Measurements from ENCODE around the gene ADAMTS17. TPM values are rescaled to one million over a fixed set of nuclear protein-coding genes. Genes with fewer than 3 reads are reported as not detected.
"Not testable (repeated sequence)": the region's sequence is repeated elsewhere in the genome, so short reads cannot be mapped to it uniquely, and the experiment has no call there.

ADAMTS17 gene
- total RNA-seq, 1 donor from 2014 or later, result 2.3 TPM

GRCh38 chr15:100345438-100345837, 3.7 kb upstream of the ADAMTS17 start:
- TF ChIP-seq, protein P1, sequence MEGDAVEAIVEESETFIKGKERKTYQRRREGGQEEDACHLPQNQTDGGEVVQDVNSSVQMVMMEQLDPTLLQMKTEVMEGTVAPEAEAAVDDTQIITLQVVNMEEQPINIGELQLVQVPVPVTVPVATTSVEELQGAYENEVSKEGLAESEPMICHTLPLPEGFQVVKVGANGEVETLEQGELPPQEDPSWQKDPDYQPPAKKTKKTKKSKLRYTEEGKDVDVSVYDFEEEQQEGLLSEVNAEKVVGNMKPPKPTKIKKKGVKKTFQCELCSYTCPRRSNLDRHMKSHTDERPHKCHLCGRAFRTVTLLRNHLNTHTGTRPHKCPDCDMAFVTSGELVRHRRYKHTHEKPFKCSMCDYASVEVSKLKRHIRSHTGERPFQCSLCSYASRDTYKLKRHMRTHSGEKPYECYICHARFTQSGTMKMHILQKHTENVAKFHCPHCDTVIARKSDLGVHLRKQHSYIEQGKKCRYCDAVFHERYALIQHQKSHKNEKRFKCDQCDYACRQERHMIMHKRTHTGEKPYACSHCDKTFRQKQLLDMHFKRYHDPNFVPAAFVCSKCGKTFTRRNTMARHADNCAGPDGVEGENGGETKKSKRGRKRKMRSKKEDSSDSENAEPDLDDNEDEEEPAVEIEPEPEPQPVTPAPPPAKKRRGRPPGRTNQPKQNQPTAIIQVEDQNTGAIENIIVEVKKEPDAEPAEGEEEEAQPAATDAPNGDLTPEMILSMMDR (IDR thresholded peaks at IDR 0.05; ENCODE audit: insufficient read depth, low read length, poor library complexity, severe bottlenecking), result no peak
- H3K4me3 ChIP-seq (ENCODE audit: low read depth, low read length), result no peak overlapping the region
- peaks cover 11% of the 10 kb centered on the region for H3K27me3 ChIP-seq (ENCODE audit: control insufficient read depth, insufficient read depth, low read length)
- no peaks in the 10 kb centered on the region for H3K36me3 ChIP-seq (ENCODE audit: control insufficient read depth, insufficient read depth, low read length)
- DNase-seq (ENCODE audit: low read depth), result no peak

- DNase-seq (ENCODE audit: low read depth), result no peak
- no peak overlapping the region for H3K4me3 ChIP-seq (ENCODE audit: low read depth, low read length)
- H3K36me3 ChIP-seq (ENCODE audit: control insufficient read depth, insufficient read depth, low read length), result no peaks in the 10 kb centered on the region
- peaks cover 16% of the 10 kb centered on the region for H3K27me3 ChIP-seq (ENCODE audit: control insufficient read depth, insufficient read depth, low read length)
- TF ChIP-seq, protein P1 (IDR thresholded peaks at IDR 0.05; ENCODE audit: insufficient read depth, low read length, poor library complexity, severe bottlenecking), result no peak
Measured at GRCh38 chr15:100343251-100343650, 1.5 kb upstream of the ADAMTS17 start.

GRCh38 chr15:100341239-100341749, 481 bp downstream of the ADAMTS17 start:
- TF ChIP-seq, protein P1 (IDR thresholded peaks at IDR 0.05; ENCODE audit: insufficient read depth, low read length, poor library complexity, severe bottlenecking), result no peak
- H3K4me3 ChIP-seq (ENCODE audit: low read depth, low read length), result peak overlapping the region; percentile 51
- no peaks in the 10 kb centered on the region for H3K36me3 ChIP-seq (ENCODE audit: control insufficient read depth, insufficient read depth, low read length)
- H3K27me3 ChIP-seq (ENCODE audit: control insufficient read depth, insufficient read depth, low read length), result peaks cover 16% of the 10 kb centered on the region
- DNase-seq (ENCODE audit: low read depth), result no peak

DNA sequence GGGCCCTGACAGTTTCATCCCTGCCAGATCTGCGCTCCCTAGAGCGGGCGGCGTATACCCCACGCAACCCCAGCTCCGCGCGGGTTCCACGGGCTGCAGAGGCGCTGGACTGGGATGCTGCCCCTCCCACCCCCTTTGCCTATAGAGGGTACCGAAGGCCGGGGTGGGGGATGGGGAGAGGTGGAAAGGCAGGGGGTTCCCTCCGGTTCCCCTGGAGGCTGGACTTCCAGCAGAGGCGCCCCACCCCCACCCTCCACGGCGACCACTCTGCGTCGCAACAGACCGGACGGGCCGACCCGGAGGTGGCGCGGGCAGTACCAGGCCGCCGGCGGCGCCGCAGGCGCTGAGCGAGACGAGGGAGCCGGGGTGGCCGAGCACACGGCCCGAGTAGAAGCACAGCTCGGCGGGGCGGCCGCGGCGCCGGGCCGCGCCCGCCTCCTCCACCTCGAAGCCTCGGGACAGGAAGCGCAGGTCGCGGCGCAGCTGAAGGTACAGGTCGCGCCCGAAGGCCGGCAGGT, 995 bp downstream of the ADAMTS17 start:
- no peak for DNase-seq (ENCODE audit: low read depth)
- peaks cover 16% of the 10 kb centered on the region for H3K27me3 ChIP-seq (ENCODE audit: control insufficient read depth, insufficient read depth, low read length)
- TF ChIP-seq, protein P1 (IDR thresholded peaks at IDR 0.05; ENCODE audit: insufficient read depth, low read length, poor library complexity, severe bottlenecking), result no peak
- H3K36me3 ChIP-seq (ENCODE audit: control insufficient read depth, insufficient read depth, low read length), result no peaks in the 10 kb centered on the region
- no peak overlapping the region for H3K4me3 ChIP-seq (ENCODE audit: low read depth, low read length)

DNA sequence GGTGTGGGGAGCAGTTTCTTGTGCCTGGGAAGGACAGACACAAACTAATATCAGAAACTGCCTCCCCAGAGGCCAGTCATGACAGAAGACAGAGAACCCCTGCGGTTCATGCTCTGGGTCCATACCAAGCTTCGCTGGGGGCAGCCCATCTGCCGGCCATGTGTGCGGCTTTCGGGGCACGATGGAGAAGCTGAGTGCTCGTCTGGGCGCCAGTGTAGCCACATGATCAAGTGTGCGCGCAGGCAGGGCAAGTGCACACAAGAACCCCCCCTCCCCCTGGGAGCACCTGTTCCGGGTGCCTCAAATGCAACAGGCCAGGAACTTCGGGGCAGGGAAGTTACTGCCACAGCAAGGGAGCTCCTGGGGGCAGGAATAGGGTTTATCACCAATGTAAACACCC, 1.8 kb downstream of the ADAMTS17 start:
- Histone ChIP-seq H3K27me3 (ENCODE audit: control insufficient read depth, insufficient read depth, low read length) (peaks cover 16% of the 10 kb centered on the region), H3K36me3 (ENCODE audit: control insufficient read depth, insufficient read depth, low read length) (no peaks in the 10 kb centered on the region)
- TF ChIP-seq, protein P1 (IDR thresholded peaks at IDR 0.05; ENCODE audit: insufficient read depth, low read length, poor library complexity, severe bottlenecking), result no peak

DNA sequence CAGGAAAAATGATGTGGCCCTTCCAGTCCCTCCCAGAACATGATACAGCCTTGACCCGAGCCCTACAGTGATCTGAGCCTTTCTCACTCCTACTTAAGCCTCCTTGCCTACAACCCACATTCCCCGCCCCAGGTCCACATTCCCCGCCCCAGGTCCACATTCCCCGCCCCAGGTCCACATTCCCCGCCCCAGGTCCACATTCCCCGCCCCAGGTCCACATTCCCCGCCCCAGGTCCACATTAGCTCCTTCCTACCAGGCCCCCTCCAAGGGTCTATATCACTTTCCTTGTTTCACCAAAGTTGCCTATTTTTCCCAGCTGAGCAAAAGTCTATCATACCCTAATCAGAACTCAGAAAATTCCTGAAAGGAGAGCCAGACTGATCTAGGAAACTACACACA, 2.3 kb downstream of the ADAMTS17 start:
- not testable (repeated sequence) for H3K4me3 ChIP-seq (ENCODE audit: low read depth, low read length); H3K36me3 ChIP-seq (ENCODE audit: control insufficient read depth, insufficient read depth, low read length); DNase-seq (ENCODE audit: low read depth)
- peaks cover 13% of the 10 kb centered on the region for H3K27me3 ChIP-seq (ENCODE audit: control insufficient read depth, insufficient read depth, low read length)

More for the DNA sequence above, 1.8 kb downstream of the ADAMTS17 start:
- no peak overlapping the region for H3K4me3 ChIP-seq (ENCODE audit: low read depth, low read length)
- DNase-seq (ENCODE audit: low read depth), result no peak
